Osteoblast (primary cell): ENCODE measurements around the gene CMIP. TPM values are rescaled to one million over a fixed set of nuclear protein-coding genes. Genes with fewer than 3 reads are reported as not detected.

Experiments used
- DNase-seq: peaks from one replicate; pipeline ENCODE4 v3.0.0; 2011; ENCODE audit warnings: low spot score, mixed read lengths; ENCODE audit not compliant: insufficient read length; ENCODE audit errors: missing footprints
- H2AFZ ChIP-seq: 2 replicates; pipeline ENCODE4 v1.6.0; 2011; ENCODE audit warnings: mild to moderate bottlenecking, low read length
- H3K27ac ChIP-seq: 2 replicates; pipeline ENCODE4 v1.5.1; 2011; ENCODE audit warnings: mild to moderate bottlenecking, low read depth, low read length, moderate library complexity
- H3K27me3 ChIP-seq: 2 replicates; pipeline ENCODE4 v1.6.0; 2012; ENCODE audit warnings: mild to moderate bottlenecking, control low read depth, inconsistent platforms, low read length, moderate library complexity; ENCODE audit not compliant: insufficient read depth
- H3K36me3 ChIP-seq: 2 replicates; pipeline ENCODE4 v1.5.1; 2011; ENCODE audit warnings: mild to moderate bottlenecking, low read length, control low read depth, moderate library complexity; ENCODE audit not compliant: insufficient read depth
- H3K4me1 ChIP-seq: 2 replicates; pipeline ENCODE4 v1.5.1; 2011; ENCODE audit warnings: mild to moderate bottlenecking, low read length, control low read depth, moderate library complexity; ENCODE audit not compliant: insufficient read depth
- H3K4me2 ChIP-seq: 2 replicates; pipeline ENCODE4 v1.6.0; 2011; ENCODE audit warnings: mild to moderate bottlenecking, low read length; ENCODE audit not compliant: insufficient read depth
- H3K4me3 ChIP-seq: fragments of 200-600 bp; sonication (generic); 3 replicates; pipeline ENCODE4 v1.5.1; 2012; ENCODE audit warnings: mild to moderate bottlenecking, low read length, inconsistent platforms; ENCODE audit not compliant: insufficient read depth
- H3K79me2 ChIP-seq: 2 replicates; pipeline ENCODE4 v1.6.0; 2012; ENCODE audit warnings: mild to moderate bottlenecking, low read length, control low read depth, inconsistent platforms; ENCODE audit not compliant: insufficient read depth
- H3K9me3 ChIP-seq: 2 replicates; pipeline ENCODE4 v1.5.1; 2011; ENCODE audit warnings: low read depth, low read length, control low read depth
- H4K20me1 ChIP-seq: 2 replicates; pipeline ENCODE4 v1.6.0; 2012; ENCODE audit warnings: mild to moderate bottlenecking, low read length, control low read depth; ENCODE audit not compliant: insufficient read depth
- CTCF ChIP-seq: IDR thresholded peaks from 2 replicates; pipeline ENCODE4 v1.5.1; 2011; ENCODE audit warnings: mild to moderate bottlenecking, low read depth, low read length, moderate library complexity; ENCODE audit errors: extremely low read depth
- total RNA-seq: library from RNA; depleted of rRNA; stranded (reverse); fragments of >200 nt; gene quantifications from 2 replicates; pipeline ENCODE4 v1.2.3, GENCODE V29; 2012

Gene CMIP
- total RNA-seq, 1 donor = 8.3 TPM

- peaks cover 31% of the 10 kb centered on the region for H3K4me1 ChIP-seq
- H3K4me3 ChIP-seq = no peak overlapping the region
- no peak for TF ChIP-seq CTCF
- peak overlapping the region; percentile 53 for H3K27ac ChIP-seq
- peak overlapping the region; percentile 6 for H3K4me2 ChIP-seq
- H4K20me1 ChIP-seq = peaks cover 49% of the 10 kb centered on the region
- no peak overlapping the region for H2AFZ ChIP-seq
- no peaks in the 10 kb centered on the region for H3K27me3 ChIP-seq
- H3K9me3 ChIP-seq = no peaks in the 10 kb centered on the region
- H3K36me3 ChIP-seq = no peaks in the 10 kb centered on the region
- peak; percentile 81 for DNase-seq
- peaks cover 33% of the 10 kb centered on the region for H3K79me2 ChIP-seq
Measured at GRCh38 chr16:81560979-81561657, 116.5 kb downstream of the CMIP start.

GRCh38 chr16:81562174-81562849, 117.7 kb downstream of the CMIP start:
- no peak for TF ChIP-seq CTCF
- Histone ChIP-seq H3K4me2 (no peak overlapping the region), H3K27me3 (no peaks in the 10 kb centered on the region), H3K36me3 (no peaks in the 10 kb centered on the region), H3K79me2 (peaks cover 34% of the 10 kb centered on the region), H3K4me3 (no peak overlapping the region), H3K9me3 (no peaks in the 10 kb centered on the region), H2AFZ (no peak overlapping the region), H3K27ac (no peak overlapping the region), H3K4me1 (peaks cover 31% of the 10 kb centered on the region), H4K20me1 (peaks cover 49% of the 10 kb centered on the region)
- DNase-seq = peak; percentile 89

GRCh38 chr16:81562926-81563325, 118.3 kb downstream of the CMIP start:
- no peak overlapping the region for H3K4me3 ChIP-seq
- H3K9me3 ChIP-seq = no peaks in the 10 kb centered on the region
- H3K4me1 ChIP-seq = peaks cover 35% of the 10 kb centered on the region
- H3K27me3 ChIP-seq = no peaks in the 10 kb centered on the region
- H3K27ac ChIP-seq = no peak overlapping the region
- DNase-seq = no peak
- no peaks in the 10 kb centered on the region for H3K36me3 ChIP-seq
- no peak overlapping the region for H3K4me2 ChIP-seq
- no peak overlapping the region for H2AFZ ChIP-seq
- no peak for TF ChIP-seq CTCF
- H3K79me2 ChIP-seq = peaks cover 38% of the 10 kb centered on the region
- H4K20me1 ChIP-seq = peaks cover 53% of the 10 kb centered on the region

GRCh38 chr16:81564421-81564911, 119.9 kb downstream of the CMIP start:
- Histone ChIP-seq H3K27ac (peak overlapping the region; percentile 4), H3K9me3 (no peaks in the 10 kb centered on the region), H3K79me2 (peaks cover 29% of the 10 kb centered on the region), H4K20me1 (peaks cover 60% of the 10 kb centered on the region), H3K4me1 (peaks cover 48% of the 10 kb centered on the region), H3K36me3 (no peaks in the 10 kb centered on the region), H3K4me3 (no peak overlapping the region), H3K4me2 (peak overlapping the region; percentile 36), H2AFZ (no peak overlapping the region), H3K27me3 (no peaks in the 10 kb centered on the region)
- peak; percentile 89 for DNase-seq
- no peak for TF ChIP-seq CTCF
